Liver (tissue), 3 donors: ENCODE data around the gene CYP2R1.

Experiments
- CTCF ChIP-seq: fragments of 150-350 bp; IDR thresholded peaks from 2 replicates; pipeline ENCODE4 v1.5.1; 2017; ENCODE audit warnings: improper control_type of control experiment, low read depth, low read length; ENCODE audit not compliant: missing input control
- GABPA ChIP-seq, 2 donors: IDR thresholded peaks in 1 of 2; conservative IDR thresholded peaks in 1 of 2; 2 replicates each; pipeline ENCODE4 v1.6.1; 2016; ENCODE audit warnings: antibody characterized with exemption in 2 of 2, mild to moderate bottlenecking in 1 of 2, moderate library complexity in 1 of 2
- RAD21 ChIP-seq, 2 donors: IDR thresholded peaks; 2 replicates each; pipeline ENCODE4 v1.6.1; 2016; ENCODE audit warnings: antibody characterized with exemption in 2 of 2, mild to moderate bottlenecking in 2 of 2
- SP1 ChIP-seq: IDR thresholded peaks from 2 replicates; pipeline ENCODE4 v1.6.1; 2018; ENCODE audit warnings: antibody characterized with exemption, mild to moderate bottlenecking
- donor health status: healthy.
- donor health status: healthy.

- TF ChIP-seq GABPA (IDR thresholded peaks at IDR 0.05 in 1 of 2, conservative IDR thresholded peaks at IDR 0.05 in 1 of 2): no peak
- TF ChIP-seq CTCF: no peak
- no peak for TF ChIP-seq RAD21 (IDR thresholded peaks at IDR 0.05)
- TF ChIP-seq SP1: no peak
Observed at GRCh38 chr11:14930369-14930768, 38.3 kb upstream of the CYP2R1 start.
